NB4 (cell line): ENCODE results near the gene CLEC16A.
"Not testable (repeated sequence)": the region's sequence is repeated elsewhere in the genome, so short reads cannot be mapped to it uniquely, and the experiment has no call there.

Experiments used
- DNase-seq: peaks from one replicate; pipeline ENCODE4 v3.0.0; 2010; ENCODE audit warnings: low read depth
- H3K4me3 ChIP-seq: one replicate; pipeline ENCODE4 v1.5.1; 2011; ENCODE audit warnings: mild to moderate bottlenecking, low read depth, low read length, moderate library complexity
- CTCF ChIP-seq: IDR thresholded peaks from one replicate; pipeline ENCODE4 v1.5.1; 2012; ENCODE audit warnings: low read depth, low read length
- MAX ChIP-seq: IDR thresholded peaks from 2 replicates; pipeline ENCODE4 v1.6.1; 2011; ENCODE audit warnings: low read depth, low read length
- MYC ChIP-seq: IDR thresholded peaks from 2 replicates; pipeline ENCODE4 v1.6.1; 2011; ENCODE audit warnings: low read depth, low read length
- POLR2A ChIP-seq: IDR thresholded peaks from 2 replicates; pipeline ENCODE4 v1.6.1; 2011; ENCODE audit warnings: mild to moderate bottlenecking; ENCODE audit not compliant: insufficient read length; ENCODE audit errors: extremely low read depth

The CLEC16A gene

GRCh38 chr16:11101695-11102522 lies 157.5 kb downstream of the CLEC16A start:
- no peak for DNase-seq
- H3K4me3 ChIP-seq = no peak overlapping the region
- TF ChIP-seq MAX (no peak), MYC (no peak), CTCF (no peak), POLR2A (no peak)

- H3K4me3 ChIP-seq = no peak overlapping the region
- no peak for DNase-seq
- TF ChIP-seq MYC (no peak), MAX (no peak), POLR2A (no peak)
These were observed 158.1 kb downstream of the CLEC16A start for GRCh38 chr16:11102523-11102898.

GRCh38 chr16:11103301-11103700 lies 158.9 kb downstream of the CLEC16A start:
- not testable (repeated sequence) for DNase-seq, H3K4me3 ChIP-seq

GRCh38 chr16:11104168-11105037 lies 160.0 kb downstream of the CLEC16A start:
- TF ChIP-seq MAX = no peak
- TF ChIP-seq CTCF = no peak
- no peak for TF ChIP-seq MYC
- H3K4me3 ChIP-seq = no peak overlapping the region
- DNase-seq = no peak

GRCh38 chr16:11105038-11105903 lies 160.9 kb downstream of the CLEC16A start:
- peak; percentile 96 for DNase-seq
- no peak overlapping the region for H3K4me3 ChIP-seq
- no peak for TF ChIP-seq CTCF
- peak; percentile 63; the same call in 1 of the 2 replicates for TF ChIP-seq MYC
- peak; percentile 35 for TF ChIP-seq MAX
- TF ChIP-seq POLR2A = no peak

- TF ChIP-seq MYC (no peak), CTCF (no peak), MAX (no peak), POLR2A (no peak)
- DNase-seq = no peak
- H3K4me3 ChIP-seq = no peak overlapping the region
These were observed 162.4 kb downstream of the CLEC16A start for GRCh38 chr16:11106726-11107125.
